ENCODE data around the gene CBS. TPM values are rescaled to one million over a fixed set of nuclear protein-coding genes. Genes with fewer than 3 reads are reported as not detected.

CBS gene
- total and polyA plus RNA-seq, 2 of the 13 experiments (the other 11 are each of a cell fraction or from before 2014, with no cell fraction given): 64.7 to 99.3 TPM

GRCh38 chr21:43025636-43026180, 49.9 kb downstream of the CBS start:
- Histone ChIP-seq H3K79me2 (ENCODE audit: insufficient read depth, low read length) (no peaks in the 10 kb centered on the region), H3K4me2 (ENCODE audit: low read depth, low read length) (no peak overlapping the region), H3K9me3 (ENCODE audit: low read length) (no peaks in the 10 kb centered on the region), H3K27ac (ENCODE audit: extremely low read length, insufficient read depth, low read length) (no peak overlapping the region), H3K9ac (ENCODE audit: insufficient read depth, low read depth, low read length) (no peak overlapping the region), H3K36me3 (replicated peaks in 1 of 2; ENCODE audit: control insufficient read depth in 1 of 2, insufficient read depth in 2 of 2, low read length in 2 of 2) (peaks cover 15 to 49% of the 10 kb centered on the region in 2 experiments; a peak in 4 of 5 replicates), H3K4me3 (replicated peaks in 1 of 3; ENCODE audit: insufficient read depth in 1 of 3, low read depth in 2 of 3, low read length in 3 of 3) (no peak overlapping the region), H2AFZ (ENCODE audit: low read length) (no peak overlapping the region), H3K27me3 (ENCODE audit: control insufficient read depth in 1 of 2, insufficient read depth in 2 of 2, low read length in 2 of 2) (no peaks in the 10 kb centered on the region), H3K4me1 (ENCODE audit: insufficient read depth, low read length) (no peaks in the 10 kb centered on the region), H4K20me1 (ENCODE audit: insufficient read depth, low read length) (no peaks in the 10 kb centered on the region)
- ATAC-seq (no peak), FAIRE-seq (no peak), DNase-seq (ENCODE audit: low spot score) (peak; percentile 52)
- WGBS (ENCODE audit: low lambda C conversion rate): 75% methylated on average over 6 of the region's 6 CpGs
- intact Hi-C loops (cut with micrococcal nuclease; ENCODE audit: unreplicated experiment) (no loop called here), in situ Hi-C loops (cut with HindIII; ENCODE audit: extremely low pct_ligation_motif_present, low pct_unique_long_range_greater_than_20kb) (no loop called here)
- BruUV-seq (replicated peaks): no TSS peak
- ChIA-PET POLR2A (no interaction called here), CTCF (ENCODE audit: low intra/inter-chr PET ratio, low total read pairs) (no interaction called here)
- no peak for TF ChIP-seq SALL1 (CRISPR knock-in tag; IDR thresholded peaks at IDR 0.05)
- TF ChIP-seq NR3C1 (CRISPR knock-in tag; IDR thresholded peaks at IDR 0.05): no peak
- TF ChIP-seq TEAD3 (CRISPR knock-in tag; optimal IDR thresholded peaks at IDR 0.05; ENCODE audit: borderline replicate concordance): peak; percentile 60
- no peak for TF ChIP-seq HNRNPK (IDR thresholded peaks at IDR 0.05; ENCODE audit: low read depth, low read length, poor library complexity, severe bottlenecking)
- no peak for TF ChIP-seq TFE3 (CRISPR knock-in tag; IDR thresholded peaks at IDR 0.05)
- TF ChIP-seq SNAPC5 (CRISPR knock-in tag; IDR thresholded peaks at IDR 0.05; ENCODE audit: borderline replicate concordance): no peak
